ENCODE results near the gene LRBA.

DNA sequence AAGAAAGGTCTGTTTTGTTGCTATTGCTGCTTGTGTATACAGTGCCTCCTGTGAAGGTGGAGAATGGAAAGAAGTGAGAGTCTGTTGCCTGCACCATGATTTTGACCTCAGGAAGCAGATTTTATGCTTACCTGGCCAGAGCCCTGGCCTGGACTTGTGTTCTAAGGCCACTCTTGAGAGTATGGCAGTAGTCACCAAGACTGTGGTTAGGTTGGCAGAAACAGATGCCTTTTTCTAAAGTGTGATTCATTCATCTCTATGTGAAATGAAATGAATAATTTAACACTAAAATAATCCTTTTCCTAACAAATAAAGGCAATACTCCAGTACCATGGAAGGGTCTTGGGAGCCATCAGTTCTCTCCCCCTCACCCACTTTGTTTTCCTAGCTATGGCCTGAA is 775.1 kb downstream of the LRBA start:
- TF ChIP-seq POLR2A (IDR thresholded peaks at IDR 0.05; ENCODE audit: low read depth, low read length) (no peak), SPI1 (IDR thresholded peaks at IDR 0.05; ENCODE audit: low read depth, low read length) (no peak), POLR2AphosphoS5 (IDR thresholded peaks at IDR 0.05; ENCODE audit: low read depth, low read length) (no peak), TAF1 (IDR thresholded peaks at IDR 0.05; ENCODE audit: low read depth, low read length) (no peak), POU2F2 (IDR thresholded peaks at IDR 0.05; ENCODE audit: low read depth, low read length) (no peak)

All from GM12891 (cell line).